Mammary epithelial cell (primary cell): ENCODE results near the gene USP3.

ENCODE experiments used
- CTCF ChIP-seq, 2 donors: IDR thresholded peaks in 1 of 2; conservative IDR thresholded peaks in 1 of 2; 2 replicates each; pipeline ENCODE4 v1.5.1; 2011 to 2012; ENCODE audit warnings: inconsistent platforms in 2 of 2, low read length in 2 of 2, mild to moderate bottlenecking in 2 of 2, control low read depth in 1 of 2, low read depth in 1 of 2; ENCODE audit not compliant: insufficient read depth in 1 of 2; ENCODE audit errors: extremely low read depth in 1 of 2
- EZH2 ChIP-seq: IDR thresholded peaks from 2 replicates; pipeline ENCODE4 v1.6.1; 2012; ENCODE audit warnings: low read length, inconsistent platforms, borderline replicate concordance

GRCh38 chr15:63626955-63627354, 122.6 kb downstream of the USP3 start:
- no peak for TF ChIP-seq CTCF (conservative IDR thresholded peaks at IDR 0.05 in 1 of 2, IDR thresholded peaks at IDR 0.05 in 1 of 2; ENCODE audit: extremely low read depth in 1 of 2, insufficient read depth in 1 of 2, low read depth in 1 of 2, low read length in 2 of 2)
- TF ChIP-seq EZH2 = no peak
